HG03342 (cell line): ENCODE measurements around the gene ATP2B2.

ENCODE experiments used
- ATAC-seq: cut with Tn5 transposase; IDR thresholded peaks from one replicate; pipeline ENCODE4 v1.9.1; 2021; ENCODE audit warnings: mild to moderate bottlenecking, moderate library complexity; ENCODE audit not compliant: unreplicated experiment

The ATP2B2 gene

GRCh38 chr3:10455545-10455914 lies 49.9 kb downstream of the ATP2B2 start:
- no peak for ATAC-seq

GRCh38 chr3:10454907-10455544 lies 50.4 kb downstream of the ATP2B2 start:
- ATAC-seq, result no peak

- no peak for ATAC-seq
These were observed 51.8 kb downstream of the ATP2B2 start for GRCh38 chr3:10453431-10454163.

GRCh38 chr3:10450494-10451440 lies 54.6 kb downstream of the ATP2B2 start:
- no peak for ATAC-seq

- no peak for ATAC-seq
These were observed 56.0 kb downstream of the ATP2B2 start for GRCh38 chr3:10449436-10449835.

- ATAC-seq, result no peak
These were observed 56.8 kb downstream of the ATP2B2 start for GRCh38 chr3:10448544-10448943.

- no peak for ATAC-seq
These were observed 57.7 kb downstream of the ATP2B2 start for GRCh38 chr3:10447527-10448260.

- no peak for ATAC-seq
These were observed 58.3 kb downstream of the ATP2B2 start for GRCh38 chr3:10447110-10447509.

GRCh38 chr3:10445561-10446175 lies 59.7 kb downstream of the ATP2B2 start:
- ATAC-seq, result no peak

GRCh38 chr3:10444511-10444910 lies 60.9 kb downstream of the ATP2B2 start:
- ATAC-seq, result no peak

GRCh38 chr3:10444110-10444429 lies 61.3 kb downstream of the ATP2B2 start:
- ATAC-seq, result no peak

- no peak for ATAC-seq
These were observed 61.9 kb downstream of the ATP2B2 start for GRCh38 chr3:10443272-10444109.

GRCh38 chr3:10442151-10442795 lies 63.1 kb downstream of the ATP2B2 start:
- ATAC-seq, result no peak

GRCh38 chr3:10440684-10441083 lies 64.7 kb downstream of the ATP2B2 start:
- ATAC-seq, result no peak

GRCh38 chr3:10438902-10439610 lies 66.3 kb downstream of the ATP2B2 start:
- no peak for ATAC-seq

GRCh38 chr3:10437995-10438901 lies 67.1 kb downstream of the ATP2B2 start:
- ATAC-seq, result no peak

GRCh38 chr3:10437272-10437994 lies 68.0 kb downstream of the ATP2B2 start:
- no peak for ATAC-seq
